SK-N-SH treated with all-trans-retinoic acid at 6 μM for 48 hours (cell line): ENCODE results near the gene ANO9.
A peak's percentile ranks its signal among the peaks of the same experiment; 100 is the strongest.

ENCODE experiments used
- ATAC-seq: fragments of 200-7000 bp; cut with Tn5 transposase; 3 replicates; pipeline ENCODE4 v1.9.1; 2020; ENCODE audit warnings: mild to moderate bottlenecking, moderate library complexity
- ARNTL ChIP-seq: fragments of 450-650 bp; formaldehyde crosslinking; IDR thresholded peaks from 2 replicates; pipeline ENCODE4 v1.5.0; 2020; ENCODE audit warnings: low read depth, mild to moderate bottlenecking, moderate library complexity, borderline replicate concordance
- BACH2 ChIP-seq: fragments of 250-450 bp; sonication (Bioruptor Pico); IDR thresholded peaks from 2 replicates; pipeline ENCODE4 v1.9.0; 2021; ENCODE audit warnings: mild to moderate bottlenecking, borderline replicate concordance
- CREB5 ChIP-seq: fragments of 250-450 bp; sonication (Bioruptor Pico); IDR thresholded peaks from 2 replicates; pipeline ENCODE4 v1.5.1; 2020; ENCODE audit warnings: low read depth, mild to moderate bottlenecking, moderate library complexity
- CSDC2 ChIP-seq: fragments of 250-450 bp; sonication (Bioruptor Pico); IDR thresholded peaks from 2 replicates; pipeline ENCODE4 v1.5.0; 2020; ENCODE audit warnings: mild to moderate bottlenecking, moderate library complexity
- CSRNP3 ChIP-seq: fragments of 250-450 bp; sonication (Bioruptor Pico); IDR thresholded peaks from 2 replicates; pipeline ENCODE4 v1.5.1; 2021; ENCODE audit warnings: mild to moderate bottlenecking, moderate library complexity
- ESRRG ChIP-seq: fragments of 250-450 bp; sonication (Bioruptor Pico); IDR thresholded peaks from 2 replicates; pipeline ENCODE4 v1.6.1; 2021; ENCODE audit warnings: mild to moderate bottlenecking
- OSR1 ChIP-seq: fragments of 250-450 bp; sonication (Bioruptor Pico); IDR thresholded peaks from 2 replicates; pipeline ENCODE4 v1.8.0; 2022; ENCODE audit warnings: moderate library complexity, mild to moderate bottlenecking, inconsistent platforms
- PATZ1 ChIP-seq: fragments of 250-450 bp; sonication (Bioruptor Pico); IDR thresholded peaks from 2 replicates; pipeline ENCODE4 v1.8.0; 2020; ENCODE audit warnings: mild to moderate bottlenecking, moderate library complexity, borderline replicate concordance
- POU6F1 ChIP-seq: fragments of 250-450 bp; sonication (Bioruptor Pico); IDR thresholded peaks from 2 replicates; pipeline ENCODE4 v1.8.0; 2021; ENCODE audit warnings: low read depth, mild to moderate bottlenecking, moderate library complexity, borderline replicate concordance
- PPARA ChIP-seq: fragments of 250-450 bp; sonication (Bioruptor Pico); IDR thresholded peaks from 2 replicates; pipeline ENCODE4 v1.5.0; 2020; ENCODE audit warnings: mild to moderate bottlenecking, borderline replicate concordance
- RARB ChIP-seq: fragments of 250-450 bp; sonication (Bioruptor Pico); IDR thresholded peaks from 2 replicates; pipeline ENCODE4 v1.8.0; 2021; ENCODE audit warnings: mild to moderate bottlenecking, moderate library complexity
- SNAI2 ChIP-seq: fragments of 250-450 bp; sonication (Bioruptor Pico); IDR thresholded peaks from 2 replicates; pipeline ENCODE4 v1.5.0; 2020; ENCODE audit warnings: mild to moderate bottlenecking, moderate library complexity
- TCF4 ChIP-seq: fragments of 250-450 bp; sonication (Bioruptor Pico); IDR thresholded peaks from 2 replicates; pipeline ENCODE4 v1.8.0; 2021; ENCODE audit warnings: mild to moderate bottlenecking, moderate library complexity, borderline replicate concordance
- TOX ChIP-seq: fragments of 250-450 bp; sonication (Bioruptor Pico); IDR thresholded peaks from 2 replicates; pipeline ENCODE4 v1.8.0; 2021; ENCODE audit warnings: mild to moderate bottlenecking, moderate library complexity, borderline replicate concordance
- TSHZ2 ChIP-seq: fragments of 250-450 bp; sonication (Bioruptor Pico); IDR thresholded peaks from 2 replicates; pipeline ENCODE4 v1.5.0; 2020; ENCODE audit warnings: mild to moderate bottlenecking, moderate library complexity
- ZFP3 ChIP-seq: fragments of 250-450 bp; sonication (Bioruptor Pico); IDR thresholded peaks from 2 replicates; pipeline ENCODE4 v1.5.0; 2020; ENCODE audit warnings: mild to moderate bottlenecking, moderate library complexity
- ZFP30 ChIP-seq: fragments of 450-650 bp; formaldehyde crosslinking; IDR thresholded peaks from 2 replicates; pipeline ENCODE4 v1.5.0; 2022; ENCODE audit warnings: mild to moderate bottlenecking, moderate library complexity
- ZNF70 ChIP-seq: fragments of 450-650 bp; formaldehyde crosslinking; IDR thresholded peaks from 2 replicates; pipeline ENCODE4 v1.5.0; 2020; ENCODE audit warnings: mild to moderate bottlenecking, moderate library complexity
- ZNF8 ChIP-seq: fragments of 450-650 bp; formaldehyde crosslinking; IDR thresholded peaks from 2 replicates; pipeline ENCODE4 v1.5.0; 2020; ENCODE audit warnings: mild to moderate bottlenecking, moderate library complexity

The ANO9 gene

GRCh38 chr11:394034-394857 lies 47.6 kb downstream of the ANO9 start, which contains the start of gene PKP3:
Gene PKP3, plus strand, starts transcription at chr11:394209. Its CDS starts 84 bp downstream, at chr11:394293.
- ATAC-seq: no peak
- no peak for TF ChIP-seq POU6F1 (CRISPR knock-in tag)
- no peak for TF ChIP-seq ZFP30 (CRISPR knock-in tag)
- TF ChIP-seq ESRRG (CRISPR knock-in tag): no peak
- no peak for TF ChIP-seq RARB (CRISPR knock-in tag)
- no peak for TF ChIP-seq TCF4 (CRISPR knock-in tag)
- TF ChIP-seq ARNTL (CRISPR knock-in tag): no peak
- no peak for TF ChIP-seq BACH2 (CRISPR knock-in tag)
- TF ChIP-seq OSR1 (CRISPR knock-in tag): no peak
- no peak for TF ChIP-seq CREB5 (CRISPR knock-in tag)
- TF ChIP-seq ZNF70 (CRISPR knock-in tag): no peak
- no peak for TF ChIP-seq PATZ1 (CRISPR knock-in tag)
- no peak for TF ChIP-seq SNAI2
- no peak for TF ChIP-seq ZNF8 (CRISPR knock-in tag)
- TF ChIP-seq CSDC2 (CRISPR knock-in tag): no peak
- no peak for TF ChIP-seq CSRNP3 (CRISPR knock-in tag)

GRCh38 chr11:393219-394033 lies 48.4 kb downstream of the ANO9 start:
- peak; percentile 60 for ATAC-seq
- TF ChIP-seq PPARA (CRISPR knock-in tag): no peak
- no peak for TF ChIP-seq TSHZ2 (CRISPR knock-in tag)
- TF ChIP-seq RARB (CRISPR knock-in tag): no peak
- TF ChIP-seq ZNF8 (CRISPR knock-in tag): no peak
- no peak for TF ChIP-seq ZFP3 (CRISPR knock-in tag)
- TF ChIP-seq ARNTL (CRISPR knock-in tag): no peak
- TF ChIP-seq PATZ1 (CRISPR knock-in tag): no peak
- no peak for TF ChIP-seq ZNF70 (CRISPR knock-in tag)
- no peak for TF ChIP-seq POU6F1 (CRISPR knock-in tag)
- no peak for TF ChIP-seq CSDC2 (CRISPR knock-in tag)
- no peak for TF ChIP-seq TOX (CRISPR knock-in tag)
- no peak for TF ChIP-seq ZFP30 (CRISPR knock-in tag)
- TF ChIP-seq CREB5 (CRISPR knock-in tag): no peak
- TF ChIP-seq CSRNP3 (CRISPR knock-in tag): no peak
- no peak for TF ChIP-seq TCF4 (CRISPR knock-in tag)
- TF ChIP-seq ESRRG (CRISPR knock-in tag): no peak
